Kidney epithelial cell (primary cell): Measurements from ENCODE around the gene PTGES3L. TPM values are rescaled to one million over a fixed set of nuclear protein-coding genes. Genes with fewer than 3 reads are reported as not detected.

Experiments
- DNase-seq: peaks from one replicate; pipeline ENCODE4 v3.0.0-alpha.2; 2010; ENCODE audit warnings: low read depth
- H3K27me3 ChIP-seq: 2 replicates; pipeline ENCODE4 v1.6.0; 2011; ENCODE audit warnings: low read length; ENCODE audit not compliant: control insufficient read depth, insufficient read depth
- H3K36me3 ChIP-seq: 2 replicates; pipeline ENCODE4 v1.5.1; 2011; ENCODE audit warnings: low read length; ENCODE audit not compliant: control insufficient read depth, insufficient read depth
- H3K4me3 ChIP-seq: 2 replicates; pipeline ENCODE4 v1.5.1; 2011; ENCODE audit warnings: low read depth, mild to moderate bottlenecking, control low read depth, low read length
- CTCF ChIP-seq: IDR thresholded peaks from 2 replicates; pipeline ENCODE4 v1.5.1; 2011; ENCODE audit warnings: mild to moderate bottlenecking, moderate library complexity, low read length, control low read depth, inconsistent platforms; ENCODE audit not compliant: insufficient read depth, poor library complexity, severe bottlenecking
- total RNA-seq: library from RNA; depleted of rRNA; stranded (reverse); fragments of >200 nt; gene quantifications from 2 replicates; pipeline ENCODE4 v1.2.3, GENCODE V29; 2015

PTGES3L gene
- 1.2 and 1.6 TPM in 2 replicates for total RNA-seq

GRCh38 chr17:42979511-42980273 is at the start of gene PTGES3L:
PTGES3L (minus strand) TSS chr17:42980080; CDS start chr17:42980053, 27 bp downstream.
- Histone ChIP-seq H3K4me3 (peak within 1 kb of the TSS; percentile 93), H3K27me3 (no peaks in the 10 kb centered on the region), H3K36me3 (no peaks in the 10 kb centered on the region)
- no peak for TF ChIP-seq CTCF
- no peak for DNase-seq

GRCh38 chr17:43028221-43028861 is 48.5 kb upstream of the PTGES3L start:
- no peaks in the 10 kb centered on the region for H3K36me3 ChIP-seq
- no peak for DNase-seq
- no peak for TF ChIP-seq CTCF
- peaks cover 10% of the 10 kb centered on the region for H3K27me3 ChIP-seq
- H3K4me3 ChIP-seq, result no peak overlapping the region

DNA sequence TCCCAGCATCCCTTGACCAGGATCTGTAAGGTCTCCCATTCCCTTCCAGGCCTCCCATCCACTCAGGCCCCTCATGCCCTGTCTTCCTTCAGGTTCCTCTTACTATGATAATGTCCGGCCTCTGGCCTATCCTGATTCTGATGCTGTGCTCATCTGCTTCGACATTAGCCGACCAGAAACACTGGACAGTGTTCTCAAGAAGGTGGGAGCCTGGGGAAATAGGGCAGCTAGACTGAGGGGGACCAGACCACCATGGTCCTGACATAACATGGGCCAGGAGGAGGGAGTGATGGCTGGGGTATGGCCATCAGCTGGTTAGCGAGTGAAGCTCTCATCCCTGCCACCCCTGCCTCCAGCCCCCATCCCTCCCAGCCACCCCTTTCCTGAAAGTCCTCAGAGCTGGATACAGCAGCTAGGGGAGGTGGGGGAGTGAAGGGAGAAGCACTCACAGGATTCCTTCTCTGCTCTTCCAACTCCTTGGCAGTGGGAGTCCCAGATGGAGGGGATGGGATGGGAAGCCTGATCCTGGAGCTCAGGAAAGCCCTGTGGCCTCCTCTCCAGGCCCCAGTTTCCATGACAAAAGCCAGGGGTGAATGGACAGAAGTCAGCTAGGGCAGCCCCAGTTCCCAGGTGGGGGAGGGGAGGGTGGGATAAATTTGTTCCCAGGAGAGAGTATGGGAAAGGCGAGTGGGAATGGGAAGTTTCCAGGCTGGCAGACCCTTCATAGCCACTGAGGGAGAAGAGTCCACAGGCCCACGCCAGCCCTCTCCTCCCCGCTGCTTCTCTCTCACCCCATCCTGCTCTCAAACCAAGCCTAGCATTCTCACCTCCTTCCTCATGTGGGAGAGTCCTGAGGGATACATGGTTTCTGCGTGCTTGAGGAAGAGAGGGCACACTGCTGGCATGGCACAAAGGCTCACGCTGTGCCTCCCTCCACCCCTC is 47.5 kb upstream of the PTGES3L start:
- Histone ChIP-seq H3K36me3 (no peaks in the 10 kb centered on the region), H3K4me3 (no peak overlapping the region), H3K27me3 (peaks cover 10% of the 10 kb centered on the region)
- no peak for TF ChIP-seq CTCF
- DNase-seq, result no peak

DNA sequence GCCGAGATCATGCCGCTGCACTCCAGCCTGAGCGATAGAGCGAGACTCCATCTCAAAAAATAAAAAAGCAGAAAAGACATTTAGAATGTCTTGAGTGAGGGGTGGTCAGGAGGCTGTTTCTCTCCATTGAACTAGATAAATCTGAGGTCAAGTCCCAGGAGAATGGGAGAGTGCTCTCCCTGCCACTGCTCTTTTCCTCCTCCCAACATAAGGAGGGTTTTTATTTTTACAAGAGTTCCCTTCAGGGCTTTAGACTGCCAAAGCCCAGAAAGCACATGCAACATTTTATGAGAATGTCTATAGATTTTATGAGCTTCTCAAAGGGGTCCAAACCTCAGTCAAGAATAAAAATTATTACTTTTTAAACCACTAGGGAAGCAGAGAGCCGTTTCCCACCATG is 46.7 kb upstream of the PTGES3L start:
- no peak for TF ChIP-seq CTCF
- Histone ChIP-seq H3K4me3 (no peak overlapping the region), H3K36me3 (no peaks in the 10 kb centered on the region), H3K27me3 (peaks cover 10% of the 10 kb centered on the region)
- no peak for DNase-seq

DNA sequence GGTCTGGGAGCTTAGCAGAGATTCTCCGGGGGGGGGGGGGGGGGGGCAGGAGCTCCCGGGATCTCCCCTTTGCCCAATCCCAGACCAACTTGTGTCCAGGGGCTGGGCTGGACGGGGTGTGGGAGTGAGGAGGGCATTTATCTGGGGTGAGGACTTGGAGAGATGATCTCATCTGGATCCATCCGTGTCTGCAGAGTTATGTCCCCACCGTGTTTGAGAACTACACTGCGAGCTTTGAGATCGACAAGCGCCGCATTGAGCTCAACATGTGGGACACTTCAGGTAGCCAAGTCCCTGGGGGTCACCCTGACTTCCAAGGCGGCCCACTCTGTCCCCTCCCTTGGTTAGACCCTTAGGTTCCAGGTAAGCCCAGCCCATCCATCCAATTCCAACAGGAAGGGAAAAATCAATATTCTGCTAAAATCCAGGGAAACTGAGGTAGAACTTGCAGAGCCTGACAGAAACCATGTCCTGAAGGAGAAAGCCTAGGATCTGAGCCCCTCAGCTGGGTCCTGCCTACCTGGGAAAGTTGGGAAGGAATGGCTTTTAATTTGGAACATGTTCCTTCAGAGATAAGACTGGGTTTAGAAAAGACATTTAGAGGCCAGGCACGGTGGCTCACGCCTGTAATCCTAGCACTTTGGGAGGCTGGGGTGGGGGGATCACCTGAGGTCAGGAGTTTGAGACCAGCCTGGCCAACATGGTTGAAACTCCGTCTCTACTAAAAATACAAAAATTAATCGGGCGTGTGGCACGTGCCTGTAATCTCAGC is 46.1 kb upstream of the PTGES3L start:
- DNase-seq, result no peak
- Histone ChIP-seq H3K36me3 (no peaks in the 10 kb centered on the region), H3K27me3 (peaks cover 10% of the 10 kb centered on the region), H3K4me3 (no peak overlapping the region)
- TF ChIP-seq CTCF, result no peak
